OCI-LY3 (cell line): ENCODE results near the gene KCNJ18.
"Not testable (repeated sequence)": the region's sequence is repeated elsewhere in the genome, so short reads cannot be mapped to it uniquely, and the experiment has no call there.

Source experiments
- H2AFZ ChIP-seq: fragments of 200-600, 300-600 bp; shearing (Covaris generic); 2 replicates; pipeline ENCODE4 v1.6.0; 2014; ENCODE audit warnings: antibody characterized with exemption, low read depth, low read length
- H3K27ac ChIP-seq: fragments of 200-600, 300-600 bp; sonication (generic); 2 replicates; pipeline ENCODE4 v1.5.1; 2014; ENCODE audit warnings: mild to moderate bottlenecking, low read length, moderate library complexity, mixed read lengths
- H3K27me3 ChIP-seq: fragments of 200-600, 300-600 bp; sonication (generic); 2 replicates; pipeline ENCODE4 v1.6.1; 2014; ENCODE audit warnings: low read depth, low read length, mixed read lengths
- H3K36me3 ChIP-seq: fragments of 200-600, 300-600 bp; sonication (generic); replicated peaks from 2 replicates; pipeline ENCODE3; 2014; ENCODE audit warnings: low read depth, low read length, mixed read lengths
- H3K4me1 ChIP-seq: fragments of 300-600, 200-600 bp; sonication (generic); 2 replicates; pipeline ENCODE4 v1.6.1; 2014; ENCODE audit warnings: low read length, mixed read lengths
- H3K4me2 ChIP-seq: fragments of 200-600, 300-600 bp; sonication (generic); 2 replicates; pipeline ENCODE4 v1.6.1; 2014; ENCODE audit warnings: low read length, mixed read lengths
- H3K4me3 ChIP-seq: fragments of 300-600, 200-600 bp; sonication (generic); 2 replicates; pipeline ENCODE4 v1.5.1; 2014; ENCODE audit warnings: antibody characterized with exemption, mild to moderate bottlenecking, low read length, moderate library complexity
- H3K79me2 ChIP-seq: fragments of 300-600, 200-600 bp; shearing (Covaris generic); 2 replicates; pipeline ENCODE4 v1.6.1; 2014; ENCODE audit warnings: mild to moderate bottlenecking, low read length, mixed read lengths
- H3K9ac ChIP-seq: fragments of 300-600, 200-600 bp; shearing (Covaris generic); 2 replicates; pipeline ENCODE4 v1.6.0; 2014; ENCODE audit warnings: mild to moderate bottlenecking, low read length, moderate library complexity
- H3K9me3 ChIP-seq: fragments of 200-600, 300-600 bp; shearing (Covaris generic); 2 replicates; pipeline ENCODE4 v1.6.1; 2014; ENCODE audit warnings: low read length, mixed read lengths; ENCODE audit not compliant: insufficient read depth
- H4K20me1 ChIP-seq: fragments of 200-600, 300-600 bp; sonication (generic); 2 replicates; pipeline ENCODE4 v1.6.1; 2016; ENCODE audit warnings: low read length, mixed read lengths; ENCODE audit not compliant: insufficient read depth
- EZH2phosphoT487 ChIP-seq: fragments of 200-600 bp; shearing (Covaris generic); IDR thresholded peaks from 2 replicates; pipeline ENCODE4 v1.6.1; 2018; ENCODE audit warnings: antibody characterized with exemption, mixed run types, low read depth
- TF ChIP-seq, protein P1 (sequence below): fragments of 200-600, 300-600 bp; sonication (generic); IDR thresholded peaks from 2 replicates; pipeline ENCODE4 v1.5.1; 2014; ENCODE audit warnings: antibody characterized with exemption, low read length, low read depth

Gene KCNJ18

GRCh38 chr17:21711182-21711581 lies 18.9 kb downstream of the KCNJ18 start:
- H3K79me2 ChIP-seq = no peaks in the 10 kb centered on the region
- no peak overlapping the region for H2AFZ ChIP-seq
- no peaks in the 10 kb centered on the region for H3K27me3 ChIP-seq
- no peaks in the 10 kb centered on the region for H3K9me3 ChIP-seq
- H3K4me2 ChIP-seq = no peak overlapping the region
- no peaks in the 10 kb centered on the region for H3K36me3 ChIP-seq
- no peak overlapping the region for H3K4me3 ChIP-seq
- no peak overlapping the region for H3K27ac ChIP-seq
- H4K20me1 ChIP-seq = no peaks in the 10 kb centered on the region
- TF ChIP-seq EZH2phosphoT487 = no peak
- TF ChIP-seq, protein P1, sequence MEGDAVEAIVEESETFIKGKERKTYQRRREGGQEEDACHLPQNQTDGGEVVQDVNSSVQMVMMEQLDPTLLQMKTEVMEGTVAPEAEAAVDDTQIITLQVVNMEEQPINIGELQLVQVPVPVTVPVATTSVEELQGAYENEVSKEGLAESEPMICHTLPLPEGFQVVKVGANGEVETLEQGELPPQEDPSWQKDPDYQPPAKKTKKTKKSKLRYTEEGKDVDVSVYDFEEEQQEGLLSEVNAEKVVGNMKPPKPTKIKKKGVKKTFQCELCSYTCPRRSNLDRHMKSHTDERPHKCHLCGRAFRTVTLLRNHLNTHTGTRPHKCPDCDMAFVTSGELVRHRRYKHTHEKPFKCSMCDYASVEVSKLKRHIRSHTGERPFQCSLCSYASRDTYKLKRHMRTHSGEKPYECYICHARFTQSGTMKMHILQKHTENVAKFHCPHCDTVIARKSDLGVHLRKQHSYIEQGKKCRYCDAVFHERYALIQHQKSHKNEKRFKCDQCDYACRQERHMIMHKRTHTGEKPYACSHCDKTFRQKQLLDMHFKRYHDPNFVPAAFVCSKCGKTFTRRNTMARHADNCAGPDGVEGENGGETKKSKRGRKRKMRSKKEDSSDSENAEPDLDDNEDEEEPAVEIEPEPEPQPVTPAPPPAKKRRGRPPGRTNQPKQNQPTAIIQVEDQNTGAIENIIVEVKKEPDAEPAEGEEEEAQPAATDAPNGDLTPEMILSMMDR = no peak
- no peak overlapping the region for H3K9ac ChIP-seq
- no peaks in the 10 kb centered on the region for H3K4me1 ChIP-seq

DNA sequence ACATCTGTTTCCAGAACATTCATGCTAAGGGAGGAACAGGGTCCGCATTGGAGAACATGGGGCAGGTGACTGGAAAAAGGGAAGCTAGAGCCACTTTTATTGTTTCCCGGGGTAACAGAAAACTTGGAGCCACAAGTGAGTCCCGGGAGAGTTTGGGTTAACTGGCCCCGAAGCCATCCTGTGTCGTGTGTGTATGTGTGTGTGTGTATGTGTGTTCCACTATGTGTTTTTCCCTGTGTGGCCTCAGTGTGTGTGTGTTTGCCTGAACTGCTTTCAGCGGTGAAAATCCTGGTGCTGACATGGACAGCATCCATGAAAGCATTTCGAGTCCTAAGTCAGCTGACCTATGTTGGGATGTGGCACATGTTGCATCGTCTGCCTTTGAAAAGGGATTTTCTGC lies 20.7 kb downstream of the KCNJ18 start:
- H3K27me3 ChIP-seq, H3K9me3 ChIP-seq, H3K9ac ChIP-seq, H3K36me3 ChIP-seq, H3K4me1 ChIP-seq, H2AFZ ChIP-seq, H3K4me3 ChIP-seq, H3K79me2 ChIP-seq, H4K20me1 ChIP-seq, H3K4me2 ChIP-seq, H3K27ac ChIP-seq: not testable (repeated sequence)

- H4K20me1 ChIP-seq, H3K4me1 ChIP-seq, H3K79me2 ChIP-seq, H3K9ac ChIP-seq, H3K27ac ChIP-seq, H3K9me3 ChIP-seq, H3K27me3 ChIP-seq, H3K36me3 ChIP-seq, H3K4me2 ChIP-seq, H2AFZ ChIP-seq, H3K4me3 ChIP-seq: not testable (repeated sequence)
Observed at GRCh38 chr17:21713631-21714030, 21.3 kb downstream of the KCNJ18 start.

DNA sequence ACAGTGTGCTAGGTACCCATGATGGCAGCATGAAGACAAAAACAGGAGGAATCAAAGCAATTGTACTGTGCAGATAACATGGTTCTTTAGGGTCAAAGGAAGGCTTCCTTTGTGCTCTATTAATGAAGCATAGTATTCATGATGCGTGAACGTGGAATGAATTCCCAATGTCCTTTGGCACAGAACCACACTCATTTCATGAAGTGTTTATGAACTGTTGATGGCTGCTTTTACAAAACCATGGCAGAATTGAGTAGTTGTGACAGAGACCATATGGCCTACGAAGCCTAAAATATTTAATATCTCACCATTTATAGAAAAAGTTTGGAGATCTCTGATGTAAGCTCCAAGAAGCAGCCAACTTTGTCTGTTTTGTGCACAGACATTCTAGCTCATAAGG lies 22.4 kb downstream of the KCNJ18 start:
- H3K36me3 ChIP-seq, H3K4me3 ChIP-seq, H3K4me2 ChIP-seq, H3K27ac ChIP-seq, H3K4me1 ChIP-seq, H3K9me3 ChIP-seq, H4K20me1 ChIP-seq, H3K79me2 ChIP-seq, H3K9ac ChIP-seq, H3K27me3 ChIP-seq, H2AFZ ChIP-seq: not testable (repeated sequence)

DNA sequence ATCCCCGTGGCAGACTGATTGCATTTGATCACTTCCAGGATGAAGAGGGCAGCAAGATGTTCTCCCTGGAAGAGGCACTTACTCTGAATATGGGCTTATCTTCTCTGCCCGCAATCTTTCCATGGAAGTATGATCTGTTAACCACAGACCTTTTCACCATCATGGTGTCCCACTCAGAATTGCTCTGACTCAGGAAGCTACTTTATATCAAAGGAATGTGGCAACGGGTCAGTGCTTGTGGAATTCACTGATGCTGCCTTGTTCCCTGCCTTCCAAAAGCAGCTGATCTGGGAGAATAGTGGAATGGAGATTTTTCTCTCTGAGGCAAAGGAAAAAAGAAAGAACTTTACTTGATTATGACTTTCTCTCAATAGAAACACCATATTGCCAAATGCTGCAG lies 23.6 kb downstream of the KCNJ18 start:
- H3K27me3 ChIP-seq, H3K27ac ChIP-seq, H3K4me3 ChIP-seq, H3K79me2 ChIP-seq, H3K4me1 ChIP-seq, H4K20me1 ChIP-seq, H3K36me3 ChIP-seq, H3K9me3 ChIP-seq, H3K4me2 ChIP-seq, H3K9ac ChIP-seq, H2AFZ ChIP-seq: not testable (repeated sequence)

GRCh38 chr17:21718971-21719370 lies 26.6 kb downstream of the KCNJ18 start:
- H3K4me1 ChIP-seq, H2AFZ ChIP-seq, H3K4me2 ChIP-seq, H3K27ac ChIP-seq, H3K4me3 ChIP-seq, H3K9ac ChIP-seq, H4K20me1 ChIP-seq, H3K79me2 ChIP-seq, H3K36me3 ChIP-seq, H3K27me3 ChIP-seq, H3K9me3 ChIP-seq: not testable (repeated sequence)

DNA sequence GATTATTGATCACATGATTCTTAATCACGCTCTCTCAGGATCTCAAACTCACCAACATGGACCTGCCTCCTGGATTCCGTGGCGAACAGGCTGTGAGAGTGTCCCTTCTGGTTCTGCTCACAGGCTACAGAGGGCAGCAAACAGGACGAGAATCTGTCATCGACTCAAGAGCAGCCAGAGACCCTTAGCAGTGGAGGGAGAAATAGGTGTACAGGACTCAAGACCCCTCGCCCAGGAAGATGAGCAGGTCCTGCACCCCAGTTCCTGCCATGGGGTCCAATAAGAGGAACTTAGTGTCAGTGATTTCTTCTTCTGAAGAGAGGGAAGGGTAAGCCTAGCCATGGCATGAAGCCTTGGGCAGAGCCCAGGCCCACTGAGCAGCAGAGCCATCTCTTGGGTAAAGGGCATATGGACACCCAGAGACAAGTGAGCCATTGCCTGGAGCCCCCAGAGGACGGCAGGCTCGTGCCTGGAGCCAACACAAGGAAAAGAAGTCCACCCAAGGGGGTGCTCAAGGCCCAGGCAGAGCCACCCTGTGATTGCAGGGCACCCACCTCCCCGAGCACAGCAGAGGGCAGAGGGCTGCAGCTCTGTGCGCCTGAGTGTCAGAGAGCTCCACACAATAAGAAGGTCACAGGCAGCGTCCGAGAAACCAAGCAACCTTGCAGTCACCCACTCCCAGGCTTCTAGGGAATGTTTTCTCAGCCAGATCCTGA lies 27.3 kb downstream of the KCNJ18 start:
- not testable (repeated sequence) for H2AFZ ChIP-seq, H3K36me3 ChIP-seq, H3K4me1 ChIP-seq, H3K79me2 ChIP-seq, H4K20me1 ChIP-seq, H3K9me3 ChIP-seq, H3K4me2 ChIP-seq, H3K4me3 ChIP-seq, H3K27ac ChIP-seq, H3K9ac ChIP-seq, H3K27me3 ChIP-seq

- H3K4me2 ChIP-seq, H3K79me2 ChIP-seq, H2AFZ ChIP-seq, H4K20me1 ChIP-seq, H3K36me3 ChIP-seq, H3K9me3 ChIP-seq, H3K27me3 ChIP-seq, H3K9ac ChIP-seq, H3K4me1 ChIP-seq, H3K4me3 ChIP-seq, H3K27ac ChIP-seq: not testable (repeated sequence)
Observed at GRCh38 chr17:21720566-21720965, 28.2 kb downstream of the KCNJ18 start.

DNA sequence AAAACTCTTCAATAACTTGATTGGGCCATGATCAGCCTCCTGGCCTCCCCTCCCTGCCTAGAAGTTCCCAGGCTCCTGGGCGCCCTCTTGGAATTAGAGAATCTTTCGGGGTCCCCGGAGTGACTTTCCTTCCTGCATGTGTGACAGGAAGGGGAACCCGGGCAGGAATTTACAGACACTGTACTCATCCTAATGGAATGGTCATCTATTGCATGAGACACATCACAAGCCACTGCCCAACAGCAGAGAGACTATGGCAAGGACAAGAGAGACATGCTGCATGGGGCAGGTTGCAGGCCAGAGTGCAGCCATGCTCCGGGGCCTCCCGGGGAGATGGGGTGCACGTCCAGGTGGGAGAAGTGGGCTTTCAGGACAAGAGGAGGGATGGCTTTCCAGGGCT lies 29.9 kb downstream of the KCNJ18 start:
- not testable (repeated sequence) for H3K36me3 ChIP-seq, H3K4me3 ChIP-seq, H3K9ac ChIP-seq, H3K9me3 ChIP-seq, H2AFZ ChIP-seq, H4K20me1 ChIP-seq, H3K4me1 ChIP-seq, H3K79me2 ChIP-seq, H3K4me2 ChIP-seq, H3K27ac ChIP-seq, H3K27me3 ChIP-seq
